H9 (cell line): ENCODE results near the gene CLK4. TPM values are rescaled to one million over a fixed set of nuclear protein-coding genes. Genes with fewer than 3 reads are reported as not detected.

Source experiments
- DNase-seq: peaks from one replicate; pipeline ENCODE4 v3.0.0-alpha.2; 2017
- H2AFZ ChIP-seq: one replicate; pipeline ENCODE4 v1.6.1; 2013; ENCODE audit warnings: mild to moderate bottlenecking, low read length, control low read depth, moderate library complexity
- H2AK5ac ChIP-seq: 2 replicates; pipeline ENCODE4 v1.6.1; 2013; ENCODE audit warnings: low read length, control low read depth, mixed read lengths; ENCODE audit not compliant: insufficient read length
- H2BK120ac ChIP-seq: one replicate; pipeline ENCODE4 v1.6.1; 2013; ENCODE audit warnings: low read depth, mild to moderate bottlenecking, low read length, control low read depth, inconsistent platforms; ENCODE audit not compliant: poor library complexity, severe bottlenecking
- H2BK12ac ChIP-seq: 2 replicates; pipeline ENCODE4 v1.6.1; 2013; ENCODE audit warnings: low read length, control low read depth, mixed read lengths, low read depth; ENCODE audit not compliant: insufficient read length
- H2BK15ac ChIP-seq: 2 replicates; pipeline ENCODE4 v1.6.1; 2013; ENCODE audit warnings: low read depth, low read length, control low read depth
- H2BK20ac ChIP-seq: one replicate; pipeline ENCODE4 v1.6.1; 2013; ENCODE audit warnings: low read depth, mild to moderate bottlenecking, low read length, control low read depth, inconsistent platforms; ENCODE audit not compliant: poor library complexity, severe bottlenecking
- H2BK5ac ChIP-seq: 2 replicates; pipeline ENCODE4 v1.6.1; 2013; ENCODE audit warnings: low read length, control low read depth, mixed read lengths; ENCODE audit not compliant: insufficient read length
- H3K14ac ChIP-seq: 2 replicates; pipeline ENCODE4 v1.6.1; 2013; ENCODE audit warnings: low read length, control low read depth; ENCODE audit not compliant: insufficient read depth
- H3K18ac ChIP-seq: 2 replicates; pipeline ENCODE4 v1.6.1; 2013; ENCODE audit warnings: low read depth, mild to moderate bottlenecking, mixed read lengths, low read length, control low read depth; ENCODE audit not compliant: insufficient read length
- H3K23ac ChIP-seq: 2 replicates; pipeline ENCODE4 v1.6.1; 2013; ENCODE audit warnings: low read length, control low read depth, mixed read lengths, low read depth; ENCODE audit not compliant: insufficient read length
- H3K23me2 ChIP-seq: 2 replicates; pipeline ENCODE4 v1.6.1; 2013; ENCODE audit warnings: low read depth, mild to moderate bottlenecking, mixed read lengths, low read length, control low read depth; ENCODE audit not compliant: insufficient read length, poor library complexity, severe bottlenecking
- H3K27ac ChIP-seq: 2 replicates; pipeline ENCODE4 v1.5.1; 2013; ENCODE audit warnings: low read length, control low read depth, mixed read lengths, low read depth; ENCODE audit not compliant: insufficient read length
- H3K27me3 ChIP-seq: 2 replicates; pipeline ENCODE4 v1.6.1; 2013; ENCODE audit warnings: low read length, control low read depth, inconsistent platforms; ENCODE audit not compliant: insufficient read depth
- H3K4ac ChIP-seq: 2 replicates; pipeline ENCODE4 v1.6.1; 2013; ENCODE audit warnings: low read depth, mild to moderate bottlenecking, control low read depth, inconsistent platforms, low read length, moderate library complexity
- H3K4me1 ChIP-seq: 2 replicates; pipeline ENCODE4 v1.6.1; 2013; ENCODE audit warnings: low read length, control low read depth, inconsistent platforms; ENCODE audit not compliant: insufficient read depth
- H3K4me2 ChIP-seq: 2 replicates; pipeline ENCODE4 v1.6.1; 2013; ENCODE audit warnings: low read length, control low read depth, mixed read lengths; ENCODE audit not compliant: insufficient read length, insufficient read depth
- H3K56ac ChIP-seq: 2 replicates; pipeline ENCODE4 v1.6.1; 2013; ENCODE audit warnings: low read depth, mild to moderate bottlenecking, mixed read lengths, low read length, control low read depth; ENCODE audit not compliant: insufficient read length
- H3K79me1 ChIP-seq: 2 replicates; pipeline ENCODE4 v1.6.1; 2013; ENCODE audit warnings: low read depth, mild to moderate bottlenecking, moderate library complexity, low read length, control low read depth, inconsistent platforms; ENCODE audit not compliant: insufficient read depth, poor library complexity, severe bottlenecking
- H3K79me2 ChIP-seq: 2 replicates; pipeline ENCODE4 v1.6.1; 2013; ENCODE audit warnings: low read length, control low read depth, inconsistent platforms; ENCODE audit not compliant: insufficient read depth
- H3K9ac ChIP-seq: 2 replicates; pipeline ENCODE4 v1.6.1; 2013; ENCODE audit warnings: low read length, control low read depth, mixed read lengths; ENCODE audit not compliant: insufficient read length; ENCODE audit errors: extremely low read depth
- H3K9me3 ChIP-seq: one replicate; pipeline ENCODE4 v1.6.1; 2013; ENCODE audit warnings: low read depth, low read length, inconsistent platforms; ENCODE audit not compliant: control insufficient read depth
- H3T11ph ChIP-seq: one replicate; pipeline ENCODE4 v1.6.1; 2013; ENCODE audit warnings: mild to moderate bottlenecking, low read length, control low read depth, inconsistent platforms
- H4K20me1 ChIP-seq: one replicate; pipeline ENCODE4 v1.6.1; 2013; ENCODE audit not compliant: control insufficient read depth, insufficient read length, insufficient read depth
- H4K5ac ChIP-seq: 2 replicates; pipeline ENCODE4 v1.6.1; 2013; ENCODE audit warnings: low read depth, mild to moderate bottlenecking, mixed read lengths, low read length, control low read depth; ENCODE audit not compliant: insufficient read length
- H4K8ac ChIP-seq: replicated peaks from 2 replicates; pipeline ENCODE4 v1.6.1; 2013; ENCODE audit warnings: low read length, control low read depth, mixed read lengths, low read depth; ENCODE audit not compliant: insufficient read length
- H4K91ac ChIP-seq: 2 replicates; pipeline ENCODE4 v1.6.1; 2013; ENCODE audit warnings: low read depth, mild to moderate bottlenecking, moderate library complexity, mixed read lengths, low read length, control low read depth; ENCODE audit not compliant: insufficient read length
- H3K27ac Mint-ChIP-seq, 3 experiments: 2 replicates in 2 of 3; 3 replicates in 1 of 3; pipeline ENCODE4 v1.8.0; 2020 to 2021; ENCODE audit warnings: mixed read lengths in 3 of 3, mild to moderate bottlenecking in 1 of 3, moderate library complexity in 1 of 3
- H3K27me3 Mint-ChIP-seq: 2 replicates; pipeline ENCODE4 v1.8.0; 2021; ENCODE audit warnings: low read depth, mild to moderate bottlenecking, moderate library complexity, mixed read lengths
- H3K36me3 Mint-ChIP-seq, 3 experiments: 2 replicates in 2 of 3; 3 replicates in 1 of 3; pipeline ENCODE4 v1.8.0; 2020 to 2021; ENCODE audit warnings: low read depth in 3 of 3, mixed read lengths in 3 of 3; ENCODE audit not compliant: insufficient read depth in 1 of 3
- H3K4me1 Mint-ChIP-seq, 2 experiments: 2 replicates each; pipeline ENCODE4 v1.8.0; 2020; ENCODE audit warnings: mixed read lengths in 2 of 2
- H3K4me3 Mint-ChIP-seq, 2 experiments: 2 replicates in 1 of 2; 3 replicates in 1 of 2; pipeline ENCODE4 v1.8.0; 2020 to 2021; ENCODE audit warnings: mild to moderate bottlenecking in 2 of 2, mixed read lengths in 2 of 2, moderate library complexity in 1 of 2
- H3K9me3 Mint-ChIP-seq, 2 experiments: 2 replicates in 1 of 2; 3 replicates in 1 of 2; pipeline ENCODE4 v1.8.0; 2020; ENCODE audit warnings: mild to moderate bottlenecking in 2 of 2, mixed read lengths in 2 of 2, moderate library complexity in 1 of 2
- CTCF ChIP-seq: fragments of 200-600 bp; sonication (generic); conservative IDR thresholded peaks from 3 replicates; pipeline ENCODE4 v1.8.0; 2021; ENCODE audit warnings: antibody characterized with exemption, mild to moderate bottlenecking
- WGBS: extraction: QIAGEN DNeasy Blood & Tissue Kit; methylation state at CpG from one replicate; pipeline ENCODE4 v1.1.7; 2013; ENCODE audit warnings: missing lambda C conversion rate, low lambda C conversion rate, mixed read lengths; ENCODE audit not compliant: insufficient read length; ENCODE audit errors: extremely low coverage; 5-methylcytosine and 5-hydroxymethylcytosine counted together
- total RNA-seq: library from RNA; stranded (reverse); gene quantifications from 2 replicates; pipeline ENCODE4 v1.2.1, GENCODE V29; 2021

Gene CLK4
- total RNA-seq, 1 experiment from 2014 or later, result 12.5 TPM

- Histone ChIP-seq H3K14ac (no peak overlapping the region), H3K56ac (no peak overlapping the region), H2BK120ac (no peak overlapping the region), H3K18ac (no peak overlapping the region), H2BK15ac (no peak overlapping the region), H2AK5ac (no peak overlapping the region), H3K9ac (no peak overlapping the region), H3K23me2 (no peaks in the 10 kb centered on the region), H4K5ac (no peak overlapping the region), H3K4ac (no peak overlapping the region), H2AFZ (no peak overlapping the region), H3K4me1 (no peaks in the 10 kb centered on the region), H3K79me1 (no peaks in the 10 kb centered on the region), H3K27me3 (no peaks in the 10 kb centered on the region), H3K23ac (no peak overlapping the region), H4K91ac (no peak overlapping the region), H2BK5ac (no peak overlapping the region), H3K79me2 (no peaks in the 10 kb centered on the region), H2BK12ac (no peak overlapping the region), H4K20me1 (no peaks in the 10 kb centered on the region), H3K9me3 (no peaks in the 10 kb centered on the region), H3K4me2 (no peak overlapping the region), H2BK20ac (no peak overlapping the region), H3K27ac (no peak overlapping the region), H4K8ac (no peak overlapping the region), H3T11ph (no peak overlapping the region)
- Mint-ChIP-seq H3K4me3 (no peak overlapping the region), H3K9me3 (peaks cover 11 to 45% of the 10 kb centered on the region in 2 experiments), H3K27ac (no peak overlapping the region), H3K27me3 (peaks cover 17% of the 10 kb centered on the region), H3K36me3 (no peaks in the 10 kb centered on the region), H3K4me1 (peaks cover 0 to 2% of the 10 kb centered on the region in 2 experiments; a peak in 1 of 4 replicates)
- TF ChIP-seq CTCF, result no peak
- WGBS, result no CpG with 5 or more reads among the region's 5 CpGs
- no peak for DNase-seq
These were observed 40.3 kb upstream of the CLK4 start for GRCh38 chr5:178667101-178667500.
